ENCODE measurements around the gene TRAP1. TPM values are rescaled to one million over a fixed set of nuclear protein-coding genes. Genes with fewer than 3 reads are reported as not detected.

Gene TRAP1
- total RNA-seq, 1 experiment from 2014 or later = 232 TPM

GRCh38 chr16:3751878-3752277 lies 34.6 kb upstream of the TRAP1 start:
- H3K36me3 Mint-ChIP-seq (ENCODE audit: insufficient read depth, unreplicated experiment) = peaks cover 38% of the 10 kb centered on the region
- intact Hi-C loops (cut with micrococcal nuclease; ENCODE audit: unreplicated experiment) = loop anchor here (10.0 kb wide), 1 partner anchor 57 kb away; no protein-coding TSS in a partner anchor
- no peaks in the 10 kb centered on the region for H3K27me3 Mint-ChIP-seq (ENCODE audit: unreplicated experiment)
- no peak overlapping the region for H3K4me3 Mint-ChIP-seq (ENCODE audit: low read depth, unreplicated experiment)
- no peak for DNase-seq
- no peaks in the 10 kb centered on the region for H3K9me3 Mint-ChIP-seq (ENCODE audit: low read depth, unreplicated experiment)
- CTCF ChIA-PET = interaction anchor here (0.8 to 1.5 kb wide), 2 partner anchors 14 to 21 kb away, joined by 3 to 5 read pairs; no protein-coding TSS in a partner anchor
- TF ChIP-seq CTCF (IDR thresholded peaks at IDR 0.05; ENCODE audit: unreplicated experiment) = no peak
- H3K4me1 Mint-ChIP-seq (ENCODE audit: low read depth, unreplicated experiment) = no peaks in the 10 kb centered on the region
- no peak overlapping the region for H3K27ac Mint-ChIP-seq (ENCODE audit: unreplicated experiment)
- BruUV-seq (replicated peaks) = no TSS peak

DNA sequence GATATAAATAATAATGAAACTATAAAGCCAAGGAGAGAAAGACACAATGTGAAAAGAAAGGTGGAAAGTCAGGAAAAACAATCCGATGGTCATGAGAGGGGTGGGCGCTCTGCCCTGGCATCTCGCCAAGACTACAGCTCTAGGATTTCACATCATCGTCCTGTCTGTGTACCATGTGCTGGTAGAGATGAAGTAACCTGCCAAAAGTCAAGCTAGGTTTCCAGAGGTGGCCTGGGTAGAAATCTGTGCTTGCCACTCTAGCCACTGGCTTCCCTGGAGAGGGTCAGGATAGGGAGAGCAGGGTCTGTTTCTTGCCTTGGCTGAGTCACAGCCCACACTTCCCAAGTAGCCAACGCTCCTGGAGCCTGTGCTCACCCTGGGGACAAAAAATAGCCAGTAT lies 31.0 kb upstream of the TRAP1 start:
- Mint-ChIP-seq H3K4me1 (ENCODE audit: low read depth, unreplicated experiment) (no peaks in the 10 kb centered on the region), H3K9me3 (ENCODE audit: low read depth, unreplicated experiment) (no peaks in the 10 kb centered on the region), H3K27ac (ENCODE audit: unreplicated experiment) (no peak overlapping the region), H3K27me3 (ENCODE audit: unreplicated experiment) (no peaks in the 10 kb centered on the region), H3K4me3 (ENCODE audit: low read depth, unreplicated experiment) (no peak overlapping the region), H3K36me3 (ENCODE audit: insufficient read depth, unreplicated experiment) (peaks cover 59% of the 10 kb centered on the region)
- DNase-seq = no peak
- no peak for TF ChIP-seq CTCF (IDR thresholded peaks at IDR 0.05; ENCODE audit: unreplicated experiment)
- CTCF ChIA-PET = interaction anchor here (0.7 kb wide), 1 partner anchor 12 kb away, joined by 5 read pairs; no protein-coding TSS in a partner anchor
- intact Hi-C loops (cut with micrococcal nuclease; ENCODE audit: unreplicated experiment) = no loop called here
- no TSS peak for BruUV-seq (replicated peaks)

DNA sequence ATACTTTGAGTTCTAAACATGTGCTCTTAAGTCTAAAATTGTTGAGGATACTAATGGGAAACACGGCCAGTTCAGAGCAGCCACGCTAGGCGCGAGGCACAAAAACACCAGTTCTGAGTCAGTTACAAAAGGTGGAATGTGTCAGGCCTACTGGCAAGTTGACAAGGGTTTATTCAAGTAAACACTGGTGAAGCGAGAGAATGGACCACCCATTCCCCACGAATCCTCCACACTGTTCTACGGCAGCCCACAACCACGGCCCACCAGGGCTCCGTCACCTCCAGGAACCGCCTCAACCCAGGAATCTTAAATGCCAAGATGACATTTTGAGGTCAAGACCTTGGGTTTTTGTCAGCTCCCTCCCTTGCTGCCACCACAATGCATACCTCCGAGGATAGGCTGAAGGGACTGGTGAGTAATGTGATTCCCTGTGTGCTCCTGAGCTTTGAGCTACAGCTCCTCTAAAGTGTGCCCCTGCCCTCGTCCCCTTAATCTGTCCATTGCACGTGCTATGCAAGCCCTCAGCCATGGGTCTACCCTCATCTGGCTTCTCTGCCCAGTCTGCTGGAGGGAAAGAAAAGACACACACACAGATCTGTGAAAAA lies 28.5 kb upstream of the TRAP1 start:
- DNase-seq = no peak
- no peak for TF ChIP-seq CTCF (IDR thresholded peaks at IDR 0.05; ENCODE audit: unreplicated experiment)
- no peaks in the 10 kb centered on the region for H3K27me3 Mint-ChIP-seq (ENCODE audit: unreplicated experiment)
- BruUV-seq (replicated peaks) = no TSS peak
- no peak overlapping the region for H3K4me3 Mint-ChIP-seq (ENCODE audit: low read depth, unreplicated experiment)
- H3K36me3 Mint-ChIP-seq (ENCODE audit: insufficient read depth, unreplicated experiment) = peaks cover 79% of the 10 kb centered on the region
- intact Hi-C loops (cut with micrococcal nuclease; ENCODE audit: unreplicated experiment) = no loop called here
- no peak overlapping the region for H3K27ac Mint-ChIP-seq (ENCODE audit: unreplicated experiment)
- no peaks in the 10 kb centered on the region for H3K9me3 Mint-ChIP-seq (ENCODE audit: low read depth, unreplicated experiment)
- H3K4me1 Mint-ChIP-seq (ENCODE audit: low read depth, unreplicated experiment) = no peaks in the 10 kb centered on the region
- CTCF ChIA-PET = no interaction called here

- Mint-ChIP-seq H3K9me3 (ENCODE audit: low read depth, unreplicated experiment) (no peaks in the 10 kb centered on the region), H3K27me3 (ENCODE audit: unreplicated experiment) (no peaks in the 10 kb centered on the region), H3K4me3 (ENCODE audit: low read depth, unreplicated experiment) (no peak overlapping the region), H3K36me3 (ENCODE audit: insufficient read depth, unreplicated experiment) (peaks cover 83% of the 10 kb centered on the region), H3K27ac (ENCODE audit: unreplicated experiment) (no peak overlapping the region), H3K4me1 (ENCODE audit: low read depth, unreplicated experiment) (no peaks in the 10 kb centered on the region)
- intact Hi-C loops (cut with micrococcal nuclease; ENCODE audit: unreplicated experiment) = no loop called here
- DNase-seq = no peak
- no TSS peak for BruUV-seq (replicated peaks)
- no peak for TF ChIP-seq CTCF (IDR thresholded peaks at IDR 0.05; ENCODE audit: unreplicated experiment)
- CTCF ChIA-PET = no interaction called here
Measured at GRCh38 chr16:3744018-3744417, 26.7 kb upstream of the TRAP1 start.

All from Calu3 (cell line).